Right renal cortex interstitium (tissue), 3 donors: ENCODE results near the gene SAC3D1. TPM values are rescaled to one million over a fixed set of nuclear protein-coding genes. Genes with fewer than 3 reads are reported as not detected.

Experiments used
- DNase-seq, 3 donors: peaks; one replicate each; pipeline ENCODE4 v3.0.0-alpha.2; 2013; ENCODE audit warnings: low read depth in 3 of 3, low spot score in 2 of 3
- polyA plus RNA-seq, 3 donors: library from polyadenylated mRNA; unstranded; fragments of 120-200 nt; gene quantifications; one replicate each; pipeline ENCODE4 v1.2.1, GENCODE V29; 2013; ENCODE audit not compliant: insufficient read length in 3 of 3

SAC3D1 gene
- polyA plus RNA-seq, 3 donors, result 9.9 to 12.8 (median 10.6) TPM

DNA sequence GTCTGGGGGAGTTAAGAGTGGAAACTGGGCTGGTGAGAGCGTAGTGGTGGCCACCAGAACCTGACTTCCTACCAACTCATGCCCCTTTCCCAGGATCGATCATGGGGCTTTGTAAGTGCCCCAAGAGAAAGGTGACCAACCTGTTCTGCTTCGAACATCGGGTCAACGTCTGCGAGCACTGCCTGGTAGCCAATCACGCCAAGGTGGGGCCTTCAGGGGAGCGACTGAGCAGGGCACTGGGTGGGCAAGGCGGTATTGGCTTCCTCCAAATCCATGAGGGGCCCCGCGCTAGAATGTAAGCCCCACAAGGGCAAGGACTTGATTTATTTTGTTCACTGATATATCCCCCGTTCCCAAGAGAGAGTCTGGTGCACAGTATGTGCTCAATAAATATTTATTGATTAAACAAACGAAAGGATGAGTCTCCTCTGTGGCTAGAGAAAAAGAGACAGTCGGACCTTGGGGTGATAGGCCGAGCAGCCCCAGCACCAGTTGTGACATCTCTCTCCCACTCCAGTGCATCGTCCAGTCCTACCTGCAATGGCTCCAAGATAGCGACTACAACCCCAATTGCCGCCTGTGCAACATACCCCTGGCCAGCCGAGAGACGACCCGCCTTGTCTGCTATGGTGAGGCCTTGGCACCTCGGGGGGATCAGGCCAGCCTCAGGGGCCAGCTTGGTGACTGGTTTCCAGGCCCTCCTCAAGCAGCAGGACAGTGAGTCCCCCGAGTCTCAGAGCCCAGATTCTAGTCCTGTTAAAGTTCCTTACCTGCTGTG, 43.8 kb downstream of the SAC3D1 start:
- no peak for DNase-seq

DNA sequence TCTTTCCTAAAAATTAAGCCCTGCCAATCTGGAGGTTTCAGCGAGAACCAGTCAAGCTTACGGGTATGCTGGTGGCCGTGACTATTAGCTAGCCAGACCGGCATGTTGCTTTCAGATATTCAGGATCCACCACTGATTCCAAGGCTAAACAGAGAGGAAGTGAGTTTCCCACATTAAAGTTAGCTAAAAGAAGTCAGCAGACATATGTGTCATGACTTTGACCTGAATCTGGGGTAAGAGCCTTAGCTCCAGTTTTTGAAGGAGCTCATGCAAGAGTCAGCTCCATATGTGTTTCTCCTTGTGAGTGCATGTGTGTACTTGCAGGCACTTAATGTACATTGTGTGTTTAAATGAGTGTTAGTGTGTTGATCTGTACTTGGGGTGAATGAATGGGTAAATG, 44.4 kb downstream of the SAC3D1 start:
- no peak for DNase-seq

DNA sequence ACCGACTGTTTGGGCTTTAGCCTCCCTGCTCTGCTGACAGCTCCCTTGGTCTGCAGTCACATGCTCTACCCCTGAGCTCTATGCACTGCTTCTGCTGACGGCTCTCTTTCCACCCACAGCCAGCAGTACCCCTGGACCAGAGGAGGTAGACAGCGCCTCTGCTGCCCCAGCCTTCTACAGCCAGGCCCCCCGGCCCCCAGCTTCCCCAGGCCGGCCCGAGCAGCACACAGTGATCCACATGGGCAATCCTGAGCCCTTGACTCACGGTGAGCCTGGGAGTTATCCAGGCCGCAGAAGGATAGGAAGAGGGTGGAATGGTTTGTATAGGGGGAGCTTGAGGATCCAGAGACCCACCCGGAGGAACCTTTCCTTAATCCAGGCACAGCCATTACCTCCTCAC, 45.8 kb downstream of the SAC3D1 start:
- DNase-seq, result no peak

DNA sequence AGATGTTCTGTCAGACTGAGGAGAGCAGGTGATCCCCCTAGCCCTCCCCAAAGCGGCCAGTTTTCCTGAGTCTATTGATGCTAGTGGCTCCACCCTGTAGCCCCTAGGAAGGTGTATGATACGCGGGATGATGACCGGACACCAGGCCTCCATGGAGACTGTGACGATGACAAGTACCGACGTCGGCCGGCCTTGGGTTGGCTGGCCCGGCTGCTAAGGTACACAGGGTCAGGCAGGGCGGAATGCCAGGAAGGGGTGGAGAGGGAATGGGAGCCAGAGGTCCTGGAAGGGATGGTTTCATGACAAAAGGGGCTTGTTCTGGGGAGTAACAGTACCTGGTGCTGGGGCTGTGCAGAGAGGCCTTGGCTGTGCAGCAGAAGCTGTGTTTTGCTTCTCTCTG, 46.2 kb downstream of the SAC3D1 start:
- DNase-seq, result no peak

DNA sequence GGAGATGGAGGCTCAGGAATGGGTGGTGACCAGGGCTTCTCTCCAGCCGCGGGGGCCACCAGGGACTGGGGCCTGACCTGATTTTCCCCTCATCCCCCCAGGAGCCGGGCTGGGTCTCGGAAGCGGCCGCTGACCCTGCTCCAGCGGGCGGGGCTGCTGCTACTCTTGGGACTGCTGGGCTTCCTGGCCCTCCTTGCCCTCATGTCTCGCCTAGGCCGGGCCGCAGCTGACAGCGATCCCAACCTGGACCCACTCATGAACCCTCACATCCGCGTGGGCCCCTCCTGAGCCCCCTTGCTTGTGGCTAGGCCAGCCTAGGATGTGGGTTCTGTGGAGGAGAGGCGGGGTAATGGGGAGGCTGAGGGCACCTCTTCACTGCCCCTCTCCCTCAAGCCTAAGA, 46.8 kb downstream of the SAC3D1 start:
- no peak for DNase-seq

DNA sequence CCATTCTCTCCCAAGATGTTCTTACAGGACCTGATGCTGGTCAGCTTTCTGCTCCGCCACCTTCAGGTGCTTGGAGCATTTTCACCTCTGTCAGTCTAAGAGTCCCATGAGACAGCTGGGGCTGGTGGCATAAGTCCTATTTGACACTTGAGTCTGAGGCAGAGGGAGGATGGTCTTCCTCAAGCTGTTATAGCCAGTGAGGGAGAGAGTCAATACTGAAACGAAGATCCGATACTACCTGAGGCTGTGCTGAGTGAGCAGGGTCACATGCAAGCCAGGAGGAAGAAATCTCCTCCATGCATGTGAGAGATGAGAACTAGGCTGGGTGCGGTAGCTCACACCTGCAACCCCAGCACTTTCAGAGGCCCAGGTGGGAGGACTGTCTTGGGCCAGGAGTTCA, 48.6 kb downstream of the SAC3D1 start:
- no peak for DNase-seq

DNA sequence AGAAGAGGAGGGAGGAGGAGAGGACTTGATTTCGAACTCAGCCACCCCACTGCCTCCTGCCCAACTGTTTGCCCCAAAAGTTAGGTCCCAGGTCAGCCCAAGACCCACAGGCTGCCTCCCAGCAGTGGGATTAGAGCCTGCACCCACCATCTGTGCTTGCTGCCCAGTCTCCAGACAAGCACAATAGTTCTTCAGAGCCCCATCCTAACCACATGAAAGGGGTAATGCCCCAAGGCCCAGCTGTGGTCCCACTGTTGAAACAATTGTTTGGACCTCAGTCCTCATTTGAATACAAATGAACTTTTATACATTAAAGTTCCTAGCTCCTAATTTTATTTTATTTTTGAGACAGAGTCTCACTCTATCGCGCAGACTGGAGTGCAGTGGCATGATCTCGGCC, 49.6 kb downstream of the SAC3D1 start:
- DNase-seq, result no peak

Other genes with a start within 250 kb of the SAC3D1 start
- 10 to 100 TPM; 17.0 to 18.5 (median 18.5) TPM for gene MAP4K2, start 238.0 kb upstream of the SAC3D1 start, polyA plus RNA-seq
- gene MEN1, start 230.7 kb upstream of the SAC3D1 start, polyA plus RNA-seq, result 10 to 100 TPM; 30.0 to 33.6 (median 30.7) TPM
- gene CDC42BPG, start 196.6 kb upstream of the SAC3D1 start, polyA plus RNA-seq, result 1 to 10 TPM; 4.3 to 5.1 (median 4.3) TPM
- gene EHD1, start 162.6 kb upstream of the SAC3D1 start, polyA plus RNA-seq, result 10 to 100 TPM; 44.6 to 63.5 (median 49.4) TPM
- gene ATG2A, start 124.0 kb upstream of the SAC3D1 start, polyA plus RNA-seq, result 10 to 100 TPM; 12.8 to 14.0 (median 13.2) TPM
- gene PPP2R5B, start 116.5 kb upstream of the SAC3D1 start, polyA plus RNA-seq, result 10 to 100 TPM; 14.3 to 16.3 (median 16.0) TPM
- gene GPHA2, start 105.3 kb upstream of the SAC3D1 start, polyA plus RNA-seq, result 1 to 10 TPM; 1.5 to 1.7 (median 1.6) TPM
- gene MAJIN, start 69.1 kb upstream of the SAC3D1 start, polyA plus RNA-seq, result 1 to 10 TPM in 1 of 3 donors, under 1 TPM in 2; 0.57 to 1.2 (median 0.67) TPM
- 1 to 10 TPM; 2.7 to 3.1 (median 3.0) TPM for gene BATF2, start 44.2 kb upstream of the SAC3D1 start, polyA plus RNA-seq
- gene ARL2, start 27.1 kb upstream of the SAC3D1 start, polyA plus RNA-seq, result 10 to 100 TPM; 51.5 to 64.4 (median 54.5) TPM
- gene SNX15, start 13.8 kb upstream of the SAC3D1 start, polyA plus RNA-seq, result 10 to 100 TPM; 22.9 to 29.1 (median 26.9) TPM
- gene NAALADL1, start 17.3 kb downstream of the SAC3D1 start, polyA plus RNA-seq, result 10 to 100 TPM; 10.7 to 13.0 (median 12.9) TPM
- gene CDCA5, start 42.8 kb downstream of the SAC3D1 start, polyA plus RNA-seq, result 10 to 100 TPM; 17.8 to 18.4 (median 18.0) TPM
- 10 to 100 TPM; 25.2 to 28.2 (median 27.3) TPM for gene ZFPL1, start 43.0 kb downstream of the SAC3D1 start, polyA plus RNA-seq
- gene VPS51, start 55.0 kb downstream of the SAC3D1 start, polyA plus RNA-seq, result 100 to 1,000 TPM in 2 of 3 donors, 10 to 100 TPM in 1; 96.9 to 104 (median 101) TPM
- 10 to 100 TPM; 68.6 to 89.4 (median 70.8) TPM for gene TM7SF2, start 70.7 kb downstream of the SAC3D1 start, polyA plus RNA-seq
- gene ZNHIT2, start 76.5 kb downstream of the SAC3D1 start, polyA plus RNA-seq, result 1 to 10 TPM; 4.6 to 6.0 (median 5.0) TPM
- 100 to 1,000 TPM; 585 to 654 (median 621) TPM for gene FAU, start 80.9 kb downstream of the SAC3D1 start, polyA plus RNA-seq
- gene MRPL49, start 81.1 kb downstream of the SAC3D1 start, polyA plus RNA-seq, result 10 to 100 TPM; 58.6 to 62.2 (median 59.5) TPM
- 10 to 100 TPM; 44.8 to 46.9 (median 45.6) TPM for gene SYVN1, start 93.3 kb downstream of the SAC3D1 start, polyA plus RNA-seq
- not detected for gene SPDYC, start 129.0 kb downstream of the SAC3D1 start, polyA plus RNA-seq
- 100 to 1,000 TPM in 1 of 3 donors, 10 to 100 TPM in 2; 73.4 to 102 (median 83.1) TPM for gene CAPN1, start 140.7 kb downstream of the SAC3D1 start, polyA plus RNA-seq
- gene POLA2, start 220.8 kb downstream of the SAC3D1 start, polyA plus RNA-seq, result 10 to 100 TPM; 24.3 to 28.2 (median 25.6) TPM